SK-N-SH (cell line): Measurements from ENCODE around the gene SNCA. TPM values are rescaled to one million over a fixed set of nuclear protein-coding genes. Genes with fewer than 3 reads are reported as not detected.
A peak's percentile ranks its signal among the peaks of the same experiment; 100 is the strongest.

Source experiments
- CTCF ChIA-PET: fragments of 300-600, 350-600 bp; formaldehyde crosslinking; extraction: SDS; loops from one replicate; lab custom pipeline; 2021; lab: Yijun Ruan, JAX
- POLR2A ChIA-PET: fragments of 350-600 bp; sonication (Branson Sonifier 250); formaldehyde crosslinking; extraction: SDS; loops from one replicate; lab custom pipeline; 2020; ENCODE audit warnings: antibody characterized with exemption, inconsistent platforms; lab: Yijun Ruan, JAX
- DNase-seq: peaks from one replicate; pipeline ENCODE4 v3.0.0; 2012
- H2AFZ ChIP-seq: fragments of 200-600 bp; sonication (generic); 2 replicates; pipeline ENCODE4 v1.8.1; 2016; ENCODE audit warnings: antibody characterized with exemption, mild to moderate bottlenecking, low read depth
- H3F3A ChIP-seq: fragments of 200-600 bp; sonication (generic); replicated peaks from 2 replicates; pipeline ENCODE3; 2016; ENCODE audit warnings: antibody characterized with exemption, mild to moderate bottlenecking; ENCODE audit not compliant: insufficient read depth
- H3K27ac ChIP-seq, 2 experiments: fragments of 200-500 bp in 1 of 2; fragments of 200-600 bp in 1 of 2; sonication (Bioruptor generic) in 1 of 2; sonication (generic), shearing (Covaris generic) in 1 of 2; 2 replicates each; pipeline versions ENCODE4 v1.5.1 to v1.6.1; 2014 to 2016; ENCODE audit warnings: low read depth in 2 of 2, inconsistent platforms in 1 of 2, low read length in 1 of 2, mild to moderate bottlenecking in 1 of 2, mixed read lengths in 1 of 2
- H3K27me3 ChIP-seq: fragments of 200-600 bp; sonication (generic), shearing (Covaris generic); 2 replicates; pipeline ENCODE4 v1.6.1; 2016; ENCODE audit warnings: mixed run types; ENCODE audit not compliant: insufficient read depth
- H3K36me3 ChIP-seq, 2 experiments: fragments of 200-500 bp in 1 of 2; fragments of 200-600 bp in 1 of 2; sonication (Bioruptor generic) in 1 of 2; sonication (generic) in 1 of 2; replicated peaks in 1 of 2; 2 replicates each; pipeline versions ENCODE3 to v1.5.1; 2014 to 2016; ENCODE audit warnings: low read length in 1 of 2, mild to moderate bottlenecking in 1 of 2; ENCODE audit not compliant: insufficient read depth in 2 of 2, control insufficient read depth in 1 of 2
- H3K4me1 ChIP-seq, 2 experiments: fragments of 200-500 bp in 1 of 2; fragments of 200-600 bp in 1 of 2; sonication (Bioruptor generic) in 1 of 2; sonication (generic), shearing (Covaris generic) in 1 of 2; 2 replicates each; pipeline versions ENCODE4 v1.5.1 to v1.6.1; 2014 to 2016; ENCODE audit warnings: low read depth in 1 of 2, low read length in 1 of 2, mixed run types in 1 of 2; ENCODE audit not compliant: insufficient read depth in 2 of 2, control insufficient read depth in 1 of 2
- H3K4me2 ChIP-seq: fragments of 200-600 bp; sonication (generic), shearing (Covaris generic); 2 replicates; pipeline ENCODE4 v1.6.1; 2017; ENCODE audit warnings: mixed run types
- H3K4me3 ChIP-seq, 2 experiments: fragments of 200-500 bp in 1 of 2; fragments of 200-600 bp in 1 of 2; sonication (Bioruptor generic) in 1 of 2; sonication (generic), shearing (Covaris generic) in 1 of 2; 2 replicates each; pipeline versions ENCODE4 v1.5.1 to v1.8.1; 2014 to 2016; ENCODE audit warnings: low read depth in 2 of 2, inconsistent platforms in 1 of 2, low read length in 1 of 2, mild to moderate bottlenecking in 1 of 2, mixed read lengths in 1 of 2, moderate library complexity in 1 of 2
- H3K79me2 ChIP-seq: fragments of 200-600 bp; sonication (generic); 2 replicates; pipeline ENCODE4 v1.8.1; 2017; ENCODE audit warnings: mild to moderate bottlenecking; ENCODE audit not compliant: insufficient read depth
- H3K9ac ChIP-seq: fragments of 200-600 bp; sonication (generic); 2 replicates; pipeline ENCODE4 v1.6.1; 2017; ENCODE audit warnings: mixed run types
- H3K9me2 ChIP-seq: fragments of 200-600 bp; sonication (generic); 2 replicates; pipeline ENCODE4 v1.6.1; 2017; ENCODE audit warnings: mixed run types
- H3K9me3 ChIP-seq: fragments of 200-600 bp; sonication (generic); 2 replicates; pipeline ENCODE4 v1.6.1; 2017; ENCODE audit warnings: mixed run types, mild to moderate bottlenecking, moderate library complexity
- H4K20me1 ChIP-seq: fragments of 200-600 bp; sonication (generic); 2 replicates; pipeline ENCODE4 v1.6.1; 2017; ENCODE audit warnings: mild to moderate bottlenecking, mixed run types; ENCODE audit not compliant: insufficient read depth
- EP300 ChIP-seq, 2 experiments: IDR thresholded peaks; 2 replicates each; pipeline versions ENCODE4 v1.4.0 to v1.6.1; 2012; ENCODE audit warnings: borderline replicate concordance in 1 of 2, low read depth in 1 of 2, low read length in 1 of 2
- FOSL2 ChIP-seq: IDR thresholded peaks from 2 replicates; pipeline ENCODE4 v1.4.0; 2012; ENCODE audit warnings: low read depth, mild to moderate bottlenecking, moderate library complexity, borderline replicate concordance
- FOXM1 ChIP-seq: IDR thresholded peaks from 2 replicates; pipeline ENCODE4 v1.4.0; 2012; ENCODE audit warnings: low read depth, mild to moderate bottlenecking
- JUND ChIP-seq: IDR thresholded peaks from 2 replicates; pipeline ENCODE4 v1.4.0; 2012
- MAX ChIP-seq: IDR thresholded peaks from 2 replicates; pipeline ENCODE4 v1.4.0; 2012; ENCODE audit warnings: low read depth
- NFIC ChIP-seq: IDR thresholded peaks from 2 replicates; pipeline ENCODE4 v1.4.0; 2012; ENCODE audit warnings: borderline replicate concordance
- POLR2AphosphoS5 ChIP-seq: IDR thresholded peaks from 2 replicates; pipeline ENCODE4 v1.6.1; 2012; ENCODE audit warnings: low read depth, low read length
- RAD21 ChIP-seq: IDR thresholded peaks from 2 replicates; pipeline ENCODE4 v1.6.1; 2012; ENCODE audit warnings: mild to moderate bottlenecking, low read length
- RXRA ChIP-seq: IDR thresholded peaks from 2 replicates; pipeline ENCODE4 v1.4.0; 2012; ENCODE audit warnings: low read depth, mild to moderate bottlenecking, borderline replicate concordance
- TAF1 ChIP-seq: IDR thresholded peaks from 2 replicates; pipeline ENCODE4 v1.6.1; 2012; ENCODE audit warnings: low read depth, mild to moderate bottlenecking, low read length, moderate library complexity, borderline replicate concordance
- TCF12 ChIP-seq: IDR thresholded peaks from 2 replicates; pipeline ENCODE4 v1.4.0; 2012
- TEAD4 ChIP-seq: IDR thresholded peaks from 2 replicates; pipeline ENCODE4 v1.4.0; 2012; ENCODE audit warnings: mild to moderate bottlenecking, borderline replicate concordance; ENCODE audit not compliant: insufficient read depth
- YY1 ChIP-seq: IDR thresholded peaks from 2 replicates; pipeline ENCODE4 v1.4.0; 2012; ENCODE audit warnings: low read depth, mild to moderate bottlenecking
- ZBTB33 ChIP-seq: IDR thresholded peaks from 2 replicates; pipeline ENCODE4 v1.4.0; 2012; ENCODE audit warnings: low read depth, borderline replicate concordance
- WGBS: methylation state at CpG from one replicate; pipeline ENCODE4 v1.1.6; 2017; ENCODE audit warnings: low lambda C conversion rate; 5-methylcytosine and 5-hydroxymethylcytosine counted together
- polyA plus RNA-seq, 3 experiments: library from polyadenylated mRNA; depleted of rRNA; stranded (reverse); fragments of >200 nt; gene quantifications; 2 replicates each; pipeline ENCODE4 v1.2.3, GENCODE V29; 2012
- TF ChIP-seq, protein P1 (sequence below): IDR thresholded peaks from 2 replicates; pipeline ENCODE4; 2012
- TF ChIP-seq, protein P2 (sequence below): fragments of 150-350 bp; IDR thresholded peaks from 2 replicates; pipeline ENCODE4 v1.6.1; 2016; ENCODE audit warnings: mild to moderate bottlenecking, low read depth, low read length

Gene SNCA
- polyA plus RNA-seq, 1 of the 3 experiments (the other 2 are of a cell fraction), result 12.9 TPM

DNA sequence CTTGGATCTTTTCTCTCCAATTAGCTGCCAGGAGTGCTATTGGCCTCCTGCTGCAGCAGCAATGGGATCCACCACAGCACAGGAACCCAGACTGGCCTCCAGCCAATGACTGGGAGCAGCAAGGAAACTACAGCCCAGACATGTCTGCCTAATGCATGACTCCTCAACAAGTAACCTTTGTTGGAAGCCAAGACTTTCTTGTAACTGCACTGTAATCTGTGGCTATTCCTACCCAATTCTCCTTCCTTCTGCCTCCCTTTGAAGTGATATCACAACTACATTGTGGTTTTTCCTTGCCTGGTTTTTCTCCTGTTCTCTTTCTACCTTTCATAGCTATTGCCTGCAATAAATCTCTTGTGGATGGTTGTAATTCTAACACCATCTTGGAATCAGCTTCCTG, 39.8 kb downstream of the SNCA start:
- H2AFZ ChIP-seq, result no peak overlapping the region; the same call in 1 of the 2 replicates
- no peak overlapping the region for H3K4me3 ChIP-seq
- no peaks in the 10 kb centered on the region for H3K36me3 ChIP-seq
- no peaks in the 10 kb centered on the region for H3K9me3 ChIP-seq
- no peaks in the 10 kb centered on the region for H3K9me2 ChIP-seq
- no peak for DNase-seq
- H3K4me1 ChIP-seq, result peaks cover 6 to 28% of the 10 kb centered on the region in 2 experiments
- no peak overlapping the region for H3K9ac ChIP-seq
- H3K4me2 ChIP-seq, result no peak overlapping the region
- no peaks in the 10 kb centered on the region for H3K27me3 ChIP-seq
- H4K20me1 ChIP-seq, result no peaks in the 10 kb centered on the region
- ChIA-PET CTCF (no interaction called here), POLR2A (no interaction called here)
- peak overlapping the region; percentile 12 to 60 for H3K27ac ChIP-seq
- TF ChIP-seq, protein P1, sequence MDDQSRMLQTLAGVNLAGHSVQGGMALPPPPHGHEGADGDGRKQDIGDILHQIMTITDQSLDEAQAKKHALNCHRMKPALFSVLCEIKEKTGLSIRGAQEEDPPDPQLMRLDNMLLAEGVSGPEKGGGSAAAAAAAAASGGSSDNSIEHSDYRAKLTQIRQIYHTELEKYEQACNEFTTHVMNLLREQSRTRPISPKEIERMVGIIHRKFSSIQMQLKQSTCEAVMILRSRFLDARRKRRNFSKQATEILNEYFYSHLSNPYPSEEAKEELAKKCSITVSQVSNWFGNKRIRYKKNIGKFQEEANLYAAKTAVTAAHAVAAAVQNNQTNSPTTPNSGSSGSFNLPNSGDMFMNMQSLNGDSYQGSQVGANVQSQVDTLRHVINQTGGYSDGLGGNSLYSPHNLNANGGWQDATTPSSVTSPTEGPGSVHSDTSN, result peak; percentile 54; the same call in 1 of the 2 replicates
- TF ChIP-seq RXRA, result no peak
- no peak for TF ChIP-seq ZBTB33
- peak; percentile 85 for TF ChIP-seq NFIC
- TF ChIP-seq EP300 (IDR thresholded peaks at IDR 0.05; ENCODE audit: borderline replicate concordance in 1 of 2, low read depth in 1 of 2, low read length in 1 of 2), result peak in 1 of 2 experiments; percentile 40; a peak in 1 of 4 replicates
- TF ChIP-seq YY1, result 0 out of 2 replicates have a peak, but pooled peaks have one; percentile 26
- TF ChIP-seq MAX, result 0 out of 2 replicates have a peak, but pooled peaks have one; percentile 46
- peak; percentile 64 for TF ChIP-seq TCF12
- no peak for TF ChIP-seq TEAD4
- peak; percentile 32; the same call in 1 of the 2 replicates for TF ChIP-seq JUND
- peak; percentile 37; the same call in 1 of the 2 replicates for TF ChIP-seq FOSL2
- no peak for TF ChIP-seq RAD21
- no peaks in the 10 kb centered on the region for H3K79me2 ChIP-seq
- H3F3A ChIP-seq, result peaks cover 32% of the 10 kb centered on the region

DNA sequence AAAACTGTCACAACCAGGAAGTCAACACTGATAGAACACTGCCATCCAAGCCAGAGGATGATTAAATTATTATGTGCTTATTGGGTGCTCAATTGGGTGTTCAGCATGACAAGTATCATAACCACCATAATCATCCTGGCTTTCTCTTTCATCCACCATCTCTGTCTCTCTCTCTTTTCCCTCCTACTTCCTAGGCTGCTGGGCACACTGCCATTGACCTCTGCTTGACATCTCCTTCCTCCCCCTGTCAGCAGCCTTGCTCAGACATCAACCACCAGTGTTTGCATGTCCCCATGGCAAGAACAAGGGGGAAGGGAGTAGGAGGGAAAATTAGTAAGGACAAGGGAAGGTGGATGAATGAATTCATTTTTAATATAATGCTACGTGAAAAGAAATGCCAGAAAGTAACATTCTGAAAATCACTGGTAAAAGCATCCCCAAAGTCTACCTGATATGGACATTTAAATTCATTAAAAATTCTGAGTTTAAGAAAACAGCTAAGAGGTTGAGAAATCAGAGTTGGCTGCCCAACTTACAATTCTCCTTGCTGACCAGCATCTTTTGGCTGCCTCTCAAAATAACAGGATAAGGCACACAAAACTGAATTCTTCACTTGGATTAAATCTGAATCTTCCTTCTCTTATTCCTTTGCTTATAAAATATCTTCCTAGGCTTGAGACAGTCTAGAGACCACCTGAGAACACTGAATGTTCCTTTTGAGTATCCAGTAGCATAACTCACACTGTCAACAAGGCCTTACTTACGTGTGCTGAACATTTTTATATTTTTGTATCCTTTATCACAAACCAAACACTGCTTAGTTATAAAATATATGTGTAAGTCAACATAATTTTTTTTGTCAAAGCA, 48.5 kb downstream of the SNCA start:
- DNase-seq, result no peak
- H3K4me3 ChIP-seq, result no peak overlapping the region
- POLR2A ChIA-PET, result no interaction called here
- peaks cover 4% of the 10 kb centered on the region in 2 experiments; a peak in 3 of 4 replicates for H3K4me1 ChIP-seq
- CTCF ChIA-PET, result no interaction called here
- no peaks in the 10 kb centered on the region for H3F3A ChIP-seq
- TF ChIP-seq, protein P2, sequence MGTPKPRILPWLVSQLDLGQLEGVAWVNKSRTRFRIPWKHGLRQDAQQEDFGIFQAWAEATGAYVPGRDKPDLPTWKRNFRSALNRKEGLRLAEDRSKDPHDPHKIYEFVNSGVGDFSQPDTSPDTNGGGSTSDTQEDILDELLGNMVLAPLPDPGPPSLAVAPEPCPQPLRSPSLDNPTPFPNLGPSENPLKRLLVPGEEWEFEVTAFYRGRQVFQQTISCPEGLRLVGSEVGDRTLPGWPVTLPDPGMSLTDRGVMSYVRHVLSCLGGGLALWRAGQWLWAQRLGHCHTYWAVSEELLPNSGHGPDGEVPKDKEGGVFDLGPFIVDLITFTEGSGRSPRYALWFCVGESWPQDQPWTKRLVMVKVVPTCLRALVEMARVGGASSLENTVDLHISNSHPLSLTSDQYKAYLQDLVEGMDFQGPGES, result no peak
- TF ChIP-seq POLR2AphosphoS5 (no peak), FOXM1 (no peak), ZBTB33 (no peak), TAF1 (no peak), YY1 (no peak), RXRA (peak; percentile 42; the same call in 1 of the 2 replicates), NFIC (0 out of 2 replicates have a peak, but pooled peaks have one; percentile 24)
- TF ChIP-seq, protein P1, result 0 out of 2 replicates have a peak, but pooled peaks have one; percentile 12
- H3K36me3 ChIP-seq, result no peaks in the 10 kb centered on the region
- H4K20me1 ChIP-seq, result no peaks in the 10 kb centered on the region
- H3K9me3 ChIP-seq, result no peaks in the 10 kb centered on the region
- H3K27ac ChIP-seq, result peak overlapping the region in 1 of 2 experiments; percentile 5; a peak in 1 of 4 replicates
- H3K9me2 ChIP-seq, result no peaks in the 10 kb centered on the region
- no peaks in the 10 kb centered on the region for H3K79me2 ChIP-seq
- 54% methylated on average over 2 of the region's 2 CpGs for WGBS
- no peak overlapping the region for H3K9ac ChIP-seq
- H3K27me3 ChIP-seq, result no peaks in the 10 kb centered on the region
- H2AFZ ChIP-seq, result no peak overlapping the region
- H3K4me2 ChIP-seq, result peak overlapping the region; percentile 12; the same call in 1 of the 2 replicates
